GM23338 (cell line): ENCODE measurements around the gene MINK1.

Experiments used
- CREB1 ChIP-seq: fragments of 250-450 bp; sonication (Bioruptor Pico); IDR thresholded peaks from 2 replicates; pipeline ENCODE4 v1.5.0; 2020; ENCODE audit warnings: low read depth, mild to moderate bottlenecking, moderate library complexity
- EZH2 ChIP-seq: fragments of 200-600 bp; sonication (generic); IDR thresholded peaks from one replicate; pipeline ENCODE4 v1.8.0; 2017; ENCODE audit warnings: antibody characterized with exemption, mild to moderate bottlenecking, low read depth; ENCODE audit not compliant: unreplicated experiment
- EZH2phosphoT487 ChIP-seq: fragments of 200-600 bp; sonication (generic); IDR thresholded peaks from one replicate; pipeline ENCODE4 v1.8.1; 2018; ENCODE audit warnings: antibody characterized with exemption; ENCODE audit not compliant: unreplicated experiment
- NANOG ChIP-seq: IDR thresholded peaks from 2 replicates; pipeline ENCODE4 v1.6.1; 2016; ENCODE audit warnings: antibody characterized with exemption, borderline replicate concordance
- POLR2AphosphoS5 ChIP-seq: IDR thresholded peaks from 2 replicates; pipeline ENCODE4 v1.6.1; 2016; ENCODE audit warnings: antibody characterized with exemption, low read depth
- STAT1 ChIP-seq: IDR thresholded peaks from one replicate; pipeline ENCODE4 v1.6.1; 2016; ENCODE audit warnings: antibody characterized with exemption; ENCODE audit not compliant: unreplicated experiment
- ZNF114 ChIP-seq: fragments of 250-450 bp; sonication (Bioruptor Pico); IDR thresholded peaks from 2 replicates; pipeline ENCODE4 v1.5.0; 2020; ENCODE audit warnings: mild to moderate bottlenecking, moderate library complexity
- ZNF331 ChIP-seq: fragments of 250-450 bp; sonication (Bioruptor Pico); IDR thresholded peaks from 2 replicates; pipeline ENCODE4 v1.5.0; 2020; ENCODE audit warnings: low read depth, mild to moderate bottlenecking, moderate library complexity
- TF ChIP-seq, protein P1 (sequence below), 2 experiments: fragments of 200-600 bp in 1 of 2; sonication (generic) in 1 of 2; conservative IDR thresholded peaks; 2 replicates each; pipeline versions ENCODE4 v1.5.1 to v1.6.1; 2016 to 2017; ENCODE audit warnings: antibody characterized with exemption in 2 of 2, low read depth in 2 of 2, mild to moderate bottlenecking in 2 of 2, moderate library complexity in 1 of 2
- TF ChIP-seq, protein P2 (sequence below): IDR thresholded peaks from one replicate; pipeline ENCODE4 v1.6.1; 2018; ENCODE audit warnings: antibody characterized with exemption; ENCODE audit not compliant: unreplicated experiment

DNA sequence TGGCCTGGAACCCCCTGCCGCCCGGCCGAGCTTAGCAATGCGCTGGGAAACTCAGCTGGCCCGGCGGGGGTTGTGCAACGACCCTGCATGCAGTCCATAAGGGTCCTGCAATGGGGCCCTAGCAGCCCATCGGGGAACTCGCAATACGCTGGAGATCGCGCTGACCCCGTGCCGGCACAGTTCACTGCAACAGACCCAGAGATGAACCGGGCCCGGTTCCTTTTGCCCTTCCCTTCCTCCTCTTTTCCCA, 106.3 kb downstream of the MINK1 start:
- TF ChIP-seq, protein P1, sequence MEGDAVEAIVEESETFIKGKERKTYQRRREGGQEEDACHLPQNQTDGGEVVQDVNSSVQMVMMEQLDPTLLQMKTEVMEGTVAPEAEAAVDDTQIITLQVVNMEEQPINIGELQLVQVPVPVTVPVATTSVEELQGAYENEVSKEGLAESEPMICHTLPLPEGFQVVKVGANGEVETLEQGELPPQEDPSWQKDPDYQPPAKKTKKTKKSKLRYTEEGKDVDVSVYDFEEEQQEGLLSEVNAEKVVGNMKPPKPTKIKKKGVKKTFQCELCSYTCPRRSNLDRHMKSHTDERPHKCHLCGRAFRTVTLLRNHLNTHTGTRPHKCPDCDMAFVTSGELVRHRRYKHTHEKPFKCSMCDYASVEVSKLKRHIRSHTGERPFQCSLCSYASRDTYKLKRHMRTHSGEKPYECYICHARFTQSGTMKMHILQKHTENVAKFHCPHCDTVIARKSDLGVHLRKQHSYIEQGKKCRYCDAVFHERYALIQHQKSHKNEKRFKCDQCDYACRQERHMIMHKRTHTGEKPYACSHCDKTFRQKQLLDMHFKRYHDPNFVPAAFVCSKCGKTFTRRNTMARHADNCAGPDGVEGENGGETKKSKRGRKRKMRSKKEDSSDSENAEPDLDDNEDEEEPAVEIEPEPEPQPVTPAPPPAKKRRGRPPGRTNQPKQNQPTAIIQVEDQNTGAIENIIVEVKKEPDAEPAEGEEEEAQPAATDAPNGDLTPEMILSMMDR (conservative IDR thresholded peaks at IDR 0.05; ENCODE audit: low read depth in 2 of 2): no peak
- TF ChIP-seq ZNF114 (CRISPR knock-in tag): no peak
- TF ChIP-seq EZH2: no peak
- no peak for TF ChIP-seq POLR2AphosphoS5
- no peak for TF ChIP-seq EZH2phosphoT487
- TF ChIP-seq NANOG: no peak
- TF ChIP-seq, protein P2, sequence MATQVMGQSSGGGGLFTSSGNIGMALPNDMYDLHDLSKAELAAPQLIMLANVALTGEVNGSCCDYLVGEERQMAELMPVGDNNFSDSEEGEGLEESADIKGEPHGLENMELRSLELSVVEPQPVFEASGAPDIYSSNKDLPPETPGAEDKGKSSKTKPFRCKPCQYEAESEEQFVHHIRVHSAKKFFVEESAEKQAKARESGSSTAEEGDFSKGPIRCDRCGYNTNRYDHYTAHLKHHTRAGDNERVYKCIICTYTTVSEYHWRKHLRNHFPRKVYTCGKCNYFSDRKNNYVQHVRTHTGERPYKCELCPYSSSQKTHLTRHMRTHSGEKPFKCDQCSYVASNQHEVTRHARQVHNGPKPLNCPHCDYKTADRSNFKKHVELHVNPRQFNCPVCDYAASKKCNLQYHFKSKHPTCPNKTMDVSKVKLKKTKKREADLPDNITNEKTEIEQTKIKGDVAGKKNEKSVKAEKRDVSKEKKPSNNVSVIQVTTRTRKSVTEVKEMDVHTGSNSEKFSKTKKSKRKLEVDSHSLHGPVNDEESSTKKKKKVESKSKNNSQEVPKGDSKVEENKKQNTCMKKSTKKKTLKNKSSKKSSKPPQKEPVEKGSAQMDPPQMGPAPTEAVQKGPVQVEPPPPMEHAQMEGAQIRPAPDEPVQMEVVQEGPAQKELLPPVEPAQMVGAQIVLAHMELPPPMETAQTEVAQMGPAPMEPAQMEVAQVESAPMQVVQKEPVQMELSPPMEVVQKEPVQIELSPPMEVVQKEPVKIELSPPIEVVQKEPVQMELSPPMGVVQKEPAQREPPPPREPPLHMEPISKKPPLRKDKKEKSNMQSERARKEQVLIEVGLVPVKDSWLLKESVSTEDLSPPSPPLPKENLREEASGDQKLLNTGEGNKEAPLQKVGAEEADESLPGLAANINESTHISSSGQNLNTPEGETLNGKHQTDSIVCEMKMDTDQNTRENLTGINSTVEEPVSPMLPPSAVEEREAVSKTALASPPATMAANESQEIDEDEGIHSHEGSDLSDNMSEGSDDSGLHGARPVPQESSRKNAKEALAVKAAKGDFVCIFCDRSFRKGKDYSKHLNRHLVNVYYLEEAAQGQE: no peak
- TF ChIP-seq STAT1: no peak
- no peak for TF ChIP-seq ZNF331 (CRISPR knock-in tag)
- no peak for TF ChIP-seq CREB1 (CRISPR knock-in tag)
